Thyroid gland (tissue), 4 donors: ENCODE data around the gene DDX60. TPM values are rescaled to one million over a fixed set of nuclear protein-coding genes. Genes with fewer than 3 reads are reported as not detected.
A peak's percentile ranks its signal among the peaks of the same experiment; 100 is the strongest.

Experiments used
- DNase-seq, 2 donors: peaks; one replicate each; pipeline ENCODE4 v3.0.0-alpha.2; 2019
- H3K27ac ChIP-seq, 3 donors: fragments of 200-600 bp; sonication (generic); 1 replicate in 2 of 3; 2 replicates in 1 of 3; pipeline ENCODE4 v1.5.1; 2016 to 2019; ENCODE audit warnings: mild to moderate bottlenecking in 1 of 3, moderate library complexity in 1 of 3
- H3K27me3 ChIP-seq: fragments of 200-600 bp; sonication (generic); one replicate; pipeline ENCODE4 v1.5.1; 2019
- H3K36me3 ChIP-seq, 2 donors: fragments of 200-600 bp; sonication (generic); one replicate each; pipeline ENCODE4 v1.5.1; 2016 to 2019
- H3K4me1 ChIP-seq, 2 donors: fragments of 200-600 bp; sonication (generic); one replicate each; pipeline ENCODE4 v1.5.1; 2017 to 2019
- H3K4me3 ChIP-seq, 3 donors: fragments of 200-600 bp; sonication (generic); replicated peaks in 1 of 3; 1 replicate in 2 of 3; 2 replicates in 1 of 3; pipeline ENCODE4 v1.5.1; 2016; ENCODE audit warnings: mild to moderate bottlenecking in 1 of 3
- H3K9me3 ChIP-seq: fragments of 200-600 bp; sonication (generic); one replicate; pipeline ENCODE4 v1.5.1; 2017
- CTCF ChIP-seq, 6 experiments: fragments of 200-600 bp in 3 of 6; fragments of 450-650 bp in 3 of 6; sonication (generic) in 3 of 6; IDR thresholded peaks; one replicate each; pipeline ENCODE4 v1.5.1; 2016 to 2019; ENCODE audit warnings: antibody characterized with exemption in 6 of 6, mild to moderate bottlenecking in 2 of 6, inconsistent platforms in 1 of 6, moderate library complexity in 1 of 6
- POLR2A ChIP-seq, 2 donors: fragments of 450-650 bp; IDR thresholded peaks; one replicate each; pipeline ENCODE4 v1.6.1; 2017; ENCODE audit warnings: antibody characterized with exemption in 2 of 2, mild to moderate bottlenecking in 2 of 2, moderate library complexity in 1 of 2
- WGBS, 2 donors: methylation state at CpG; one replicate each; pipeline ENCODE4 v1.1.5; 2017; 5-methylcytosine and 5-hydroxymethylcytosine counted together
- intact Hi-C: fragments of 100-400 bp; cut with DNase I; formaldehyde crosslinking; loops from one replicate; pipeline ENCODE4 v1.15.1; 2023
- total RNA-seq, 4 donors: library from RNA; depleted of rRNA; stranded (reverse); fragments of >200 nt; gene quantifications; one replicate each; pipeline ENCODE4 v1.2.3, GENCODE V29; 2016

The DDX60 gene
- total RNA-seq, 4 donors from 2014 or later: 11.7 to 27.1 (median 17.0) TPM

GRCh38 chr4:168183717-168184571, 134.6 kb downstream of the DDX60 start:
- no peaks in the 10 kb centered on the region for H3K27me3 ChIP-seq
- no peaks in the 10 kb centered on the region for H3K36me3 ChIP-seq
- no peak for DNase-seq
- no peaks in the 10 kb centered on the region for H3K9me3 ChIP-seq
- no peak overlapping the region for H3K27ac ChIP-seq
- peak in 5 of 6 experiments; percentile 16 to 70 (median 64) for TF ChIP-seq CTCF (IDR thresholded peaks at IDR 0.05)
- no peak for TF ChIP-seq POLR2A (IDR thresholded peaks at IDR 0.05)
- no peak overlapping the region for H3K4me3 ChIP-seq
- intact Hi-C loops: no loop called here
- no peaks in the 10 kb centered on the region for H3K4me1 ChIP-seq
- 36 to 40% methylated on average over 6 of the region's 6 CpGs for WGBS, 2 donors

- no peaks in the 10 kb centered on the region for H3K9me3 ChIP-seq
- WGBS, 2 donors: 83 to 93% methylated on average over 5 of the region's 5 CpGs
- no peak for DNase-seq
- intact Hi-C loops: no loop called here
- H3K27me3 ChIP-seq: no peaks in the 10 kb centered on the region
- no peak overlapping the region for H3K4me3 ChIP-seq
- H3K27ac ChIP-seq: no peak overlapping the region
- H3K4me1 ChIP-seq: no peaks in the 10 kb centered on the region
- TF ChIP-seq CTCF (IDR thresholded peaks at IDR 0.05) (no peak), POLR2A (IDR thresholded peaks at IDR 0.05) (no peak)
- H3K36me3 ChIP-seq: no peaks in the 10 kb centered on the region
Observed at GRCh38 chr4:168177546-168178149, 140.9 kb downstream of the DDX60 start.

- Histone ChIP-seq H3K9me3 (no peaks in the 10 kb centered on the region), H3K4me1 (no peaks in the 10 kb centered on the region), H3K4me3 (no peak overlapping the region), H3K27ac (no peak overlapping the region), H3K36me3 (no peaks in the 10 kb centered on the region), H3K27me3 (no peaks in the 10 kb centered on the region)
- intact Hi-C loops: no loop called here
- no peak for TF ChIP-seq POLR2A (IDR thresholded peaks at IDR 0.05)
- no peak for TF ChIP-seq CTCF (IDR thresholded peaks at IDR 0.05)
- 89 to 95% methylated on average over 5 to 6 of the region's 6 CpGs for WGBS, 2 donors
- no peak for DNase-seq
Observed at GRCh38 chr4:168174308-168174707, 144.2 kb downstream of the DDX60 start.

- WGBS, 2 donors: 36 to 44% methylated on average over 6 of the region's 6 CpGs
- Histone ChIP-seq H3K36me3 (no peaks in the 10 kb centered on the region), H3K27ac (no peak overlapping the region), H3K27me3 (no peaks in the 10 kb centered on the region), H3K9me3 (no peaks in the 10 kb centered on the region), H3K4me1 (no peaks in the 10 kb centered on the region), H3K4me3 (no peak overlapping the region)
- intact Hi-C loops: no loop called here
- DNase-seq: no peak
- no peak for TF ChIP-seq POLR2A (IDR thresholded peaks at IDR 0.05)
Observed at GRCh38 chr4:168167714-168168284, 150.8 kb downstream of the DDX60 start.

Other genes starting within 250 kb of the DDX60 start
- not detected for gene ANXA10, start 226.2 kb downstream of the DDX60 start, total RNA-seq
- gene DDX60L, start 161.7 kb upstream of the DDX60 start, total RNA-seq: 10 to 100 TPM; 16.4 to 33.9 (median 27.2) TPM
- gene PALLD, start 178.3 kb upstream of the DDX60 start, total RNA-seq: 100 to 1,000 TPM; 152 to 311 (median 226) TPM